Cardiac muscle cell (in vitro differentiated cells and primary cell): ENCODE results near the gene GRAMD1A. TPM values are rescaled to one million over a fixed set of nuclear protein-coding genes. Genes with fewer than 3 reads are reported as not detected.

Experiments
- DNase-seq, 2 donors: peaks; one replicate each; pipeline versions ENCODE4 v3.0.0 to v3.0.0-alpha.2; 2010 to 2017; ENCODE audit warnings: low read depth in 1 of 2, low spot score in 1 of 2
- H3K27ac ChIP-seq: fragments of 200-600 bp; sonication (generic); 2 replicates; pipeline ENCODE4 v1.5.1; 2016
- H3K27me3 ChIP-seq: fragments of 200-600 bp; sonication (generic); 2 replicates; pipeline ENCODE4 v1.6.0; 2016; ENCODE audit warnings: control low read depth
- H3K36me3 ChIP-seq: fragments of 200-600 bp; sonication (generic); 2 replicates; pipeline ENCODE4 v1.5.1; 2016; ENCODE audit warnings: control low read depth
- H3K4me1 ChIP-seq: fragments of 200-600 bp; sonication (generic); 2 replicates; pipeline ENCODE4 v1.8.1; 2017; ENCODE audit warnings: low read depth, mild to moderate bottlenecking, mixed run types
- H3K4me3 ChIP-seq: fragments of 200-600 bp; sonication (generic); 2 replicates; pipeline ENCODE4 v1.5.1; 2016; ENCODE audit warnings: mild to moderate bottlenecking
- H3K9me3 ChIP-seq: fragments of 200-600 bp; sonication (generic); 2 replicates; pipeline ENCODE4 v1.5.1; 2017; ENCODE audit warnings: low read depth, mild to moderate bottlenecking, control low read depth
- polyA plus RNA-seq: library from polyadenylated mRNA; unstranded; fragments of >200 nt; fragmentation: Nextera tagmentation; extraction: Ambion mirVana; gene quantifications from 2 replicates; pipeline ENCODE4 v1.2.1, GENCODE V29; 2016
- total RNA-seq: library from RNA; depleted of rRNA; stranded (reverse); fragments of >200 nt; gene quantifications from 2 replicates; pipeline ENCODE4 v1.2.3, GENCODE V29; 2016
- TF ChIP-seq, protein P1 (sequence below): IDR thresholded peaks from 2 replicates; pipeline ENCODE4 v1.5.1; 2012; ENCODE audit warnings: low read depth, mild to moderate bottlenecking, low read length

The GRAMD1A gene
- total and polyA plus RNA-seq, 2 experiments from 2014 or later = 84.6 to 113 TPM

DNA sequence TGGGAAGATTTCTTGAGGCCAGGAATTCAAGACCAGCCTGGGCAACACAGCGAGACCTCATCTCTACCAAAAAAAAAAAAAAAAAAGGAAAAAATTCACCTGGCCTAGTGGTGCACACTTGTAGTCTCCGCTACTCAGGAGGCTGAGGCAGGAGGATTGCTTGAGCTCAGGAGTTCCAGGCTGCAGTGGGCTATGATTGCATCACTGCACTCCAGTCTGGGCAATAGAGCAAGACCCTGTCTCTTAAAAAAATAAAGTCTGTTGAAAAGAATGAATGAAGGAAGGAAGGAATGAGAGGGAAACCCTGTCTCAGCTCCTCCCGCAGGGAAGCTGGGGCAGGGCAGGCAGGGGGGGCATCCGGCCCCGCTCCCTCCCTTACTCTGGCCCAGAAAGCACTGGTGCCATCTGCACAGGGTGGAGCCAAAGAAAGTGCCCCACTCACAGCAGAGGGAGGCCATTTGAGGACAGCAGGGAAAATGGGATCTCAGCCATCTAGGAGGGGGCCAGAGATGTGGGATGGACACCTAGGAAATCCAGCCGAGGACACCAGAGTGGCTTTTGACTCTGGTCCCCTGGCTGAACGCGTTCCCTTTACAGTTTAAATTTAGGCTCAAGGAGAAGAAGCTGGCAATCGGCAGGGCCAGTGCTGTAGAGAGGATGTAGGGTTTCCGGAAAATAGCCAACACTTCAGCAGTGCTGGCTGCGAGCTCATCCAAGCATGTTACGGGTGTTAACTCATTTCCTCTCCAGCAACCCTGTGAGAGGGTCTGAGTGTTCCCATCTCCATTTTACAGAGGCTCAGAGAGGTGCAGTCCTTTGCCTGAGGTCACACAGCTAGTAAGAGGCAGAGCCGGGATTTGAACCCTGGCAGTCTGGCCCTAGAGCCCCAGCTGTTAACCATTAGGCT lies 37.8 kb downstream of the GRAMD1A start:
- Histone ChIP-seq H3K36me3 (no peaks in the 10 kb centered on the region), H3K27me3 (no peaks in the 10 kb centered on the region), H3K9me3 (no peaks in the 10 kb centered on the region), H3K4me1 (peaks cover 20% of the 10 kb centered on the region), H3K27ac (no peak overlapping the region), H3K4me3 (no peak overlapping the region)
- TF ChIP-seq, protein P1, sequence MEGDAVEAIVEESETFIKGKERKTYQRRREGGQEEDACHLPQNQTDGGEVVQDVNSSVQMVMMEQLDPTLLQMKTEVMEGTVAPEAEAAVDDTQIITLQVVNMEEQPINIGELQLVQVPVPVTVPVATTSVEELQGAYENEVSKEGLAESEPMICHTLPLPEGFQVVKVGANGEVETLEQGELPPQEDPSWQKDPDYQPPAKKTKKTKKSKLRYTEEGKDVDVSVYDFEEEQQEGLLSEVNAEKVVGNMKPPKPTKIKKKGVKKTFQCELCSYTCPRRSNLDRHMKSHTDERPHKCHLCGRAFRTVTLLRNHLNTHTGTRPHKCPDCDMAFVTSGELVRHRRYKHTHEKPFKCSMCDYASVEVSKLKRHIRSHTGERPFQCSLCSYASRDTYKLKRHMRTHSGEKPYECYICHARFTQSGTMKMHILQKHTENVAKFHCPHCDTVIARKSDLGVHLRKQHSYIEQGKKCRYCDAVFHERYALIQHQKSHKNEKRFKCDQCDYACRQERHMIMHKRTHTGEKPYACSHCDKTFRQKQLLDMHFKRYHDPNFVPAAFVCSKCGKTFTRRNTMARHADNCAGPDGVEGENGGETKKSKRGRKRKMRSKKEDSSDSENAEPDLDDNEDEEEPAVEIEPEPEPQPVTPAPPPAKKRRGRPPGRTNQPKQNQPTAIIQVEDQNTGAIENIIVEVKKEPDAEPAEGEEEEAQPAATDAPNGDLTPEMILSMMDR = no peak
- peak in 1 of 2 donors; percentile 67 for DNase-seq

DNA sequence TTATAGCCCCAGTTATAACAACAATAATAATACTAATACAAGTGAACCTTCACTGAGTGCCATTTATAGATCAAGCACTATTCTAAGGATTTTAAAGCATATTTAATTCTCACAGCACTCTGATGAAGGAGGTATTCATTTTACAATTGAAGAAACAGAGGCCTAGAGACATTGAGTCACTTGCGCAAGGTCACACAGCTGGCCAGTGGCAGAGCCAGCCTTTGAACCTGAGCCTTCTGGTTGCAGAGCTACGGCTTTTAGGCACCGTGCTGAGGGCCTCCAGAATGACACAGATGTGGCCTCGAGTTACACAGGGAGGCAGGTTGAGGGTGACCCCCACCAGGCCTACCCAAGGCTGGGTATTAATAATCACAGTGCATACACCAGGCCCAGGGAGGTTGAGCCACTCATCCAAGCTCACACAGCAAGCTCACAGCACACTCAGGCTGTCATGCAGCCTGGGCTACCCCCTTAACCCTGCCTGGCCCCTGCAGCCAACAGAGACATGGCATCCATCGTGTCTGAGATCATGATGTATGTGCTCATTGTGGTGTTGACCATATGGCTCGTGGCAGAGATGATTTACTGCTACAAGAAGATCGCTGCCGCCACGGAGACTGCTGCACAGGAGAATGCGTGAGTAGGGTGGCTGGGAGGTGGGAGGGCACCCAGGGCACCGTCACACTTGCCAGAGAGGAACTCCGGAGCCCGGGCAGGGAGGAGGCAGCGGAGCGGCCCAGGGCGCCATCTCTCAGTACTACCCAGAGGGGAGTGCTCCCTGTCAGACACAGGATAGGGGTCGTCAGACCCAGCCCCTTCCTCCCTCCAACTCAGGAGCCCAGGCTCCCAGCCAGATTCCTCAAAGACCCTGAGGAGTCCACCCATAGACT lies 38.7 kb downstream of the GRAMD1A start:
- no peaks in the 10 kb centered on the region for H3K27me3 ChIP-seq
- no peak overlapping the region for H3K4me3 ChIP-seq
- TF ChIP-seq, protein P1 = no peak
- H3K36me3 ChIP-seq = no peaks in the 10 kb centered on the region
- H3K4me1 ChIP-seq = peaks cover 20% of the 10 kb centered on the region
- no peak overlapping the region for H3K27ac ChIP-seq
- no peak for DNase-seq
- no peaks in the 10 kb centered on the region for H3K9me3 ChIP-seq

DNA sequence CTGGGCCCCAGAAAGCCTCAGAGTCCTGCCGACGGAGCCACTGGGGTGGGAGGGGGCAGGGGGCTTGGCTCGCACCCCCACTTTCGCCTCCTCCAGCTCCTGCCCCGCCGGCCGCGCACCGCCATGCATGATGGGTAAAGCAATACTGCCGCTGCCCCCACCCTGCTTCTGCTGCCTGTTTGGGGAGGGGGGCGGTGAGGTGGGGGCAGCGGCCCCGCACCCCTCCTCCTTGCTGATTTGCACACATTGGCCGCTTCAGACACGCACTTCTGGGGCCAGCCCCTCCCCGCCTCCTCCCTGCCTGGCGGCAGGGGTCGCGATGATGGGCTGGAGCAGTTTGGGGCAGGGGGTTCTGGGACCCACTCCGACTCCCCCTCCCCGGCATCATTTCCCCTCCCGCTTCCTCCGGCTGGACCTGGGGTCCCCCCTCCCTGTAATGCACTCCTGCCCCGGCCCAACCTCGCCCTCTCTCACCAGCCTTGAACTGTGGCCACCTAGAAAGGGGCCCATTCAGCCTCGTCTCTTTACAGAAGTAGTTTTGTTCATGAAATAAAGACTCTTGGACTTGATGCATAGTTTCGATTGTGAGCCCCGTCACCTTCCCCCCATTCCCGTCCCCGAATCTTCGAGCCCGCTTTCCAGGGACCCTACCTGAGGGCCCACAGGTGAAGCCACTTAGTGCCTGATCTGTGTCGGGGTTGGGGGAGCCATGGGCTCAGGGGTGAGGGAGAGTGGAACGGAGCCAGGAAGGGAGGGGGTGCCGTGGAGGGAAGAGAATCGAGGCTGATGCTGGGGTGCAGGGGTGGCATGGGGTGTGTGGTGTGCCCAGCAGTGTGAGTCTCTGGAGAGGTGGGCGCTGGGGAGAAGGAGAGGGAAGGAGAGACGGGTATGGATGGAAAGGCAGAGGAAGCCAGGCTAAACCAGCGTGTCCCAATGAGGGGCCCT lies 40.0 kb downstream of the GRAMD1A start:
- no peaks in the 10 kb centered on the region for H3K9me3 ChIP-seq
- no peaks in the 10 kb centered on the region for H3K36me3 ChIP-seq
- DNase-seq = no peak
- H3K4me3 ChIP-seq = no peak overlapping the region
- TF ChIP-seq, protein P1 = no peak
- peak overlapping the region; percentile 60 for H3K27ac ChIP-seq
- no peaks in the 10 kb centered on the region for H3K27me3 ChIP-seq
- peaks cover 20% of the 10 kb centered on the region for H3K4me1 ChIP-seq

DNA sequence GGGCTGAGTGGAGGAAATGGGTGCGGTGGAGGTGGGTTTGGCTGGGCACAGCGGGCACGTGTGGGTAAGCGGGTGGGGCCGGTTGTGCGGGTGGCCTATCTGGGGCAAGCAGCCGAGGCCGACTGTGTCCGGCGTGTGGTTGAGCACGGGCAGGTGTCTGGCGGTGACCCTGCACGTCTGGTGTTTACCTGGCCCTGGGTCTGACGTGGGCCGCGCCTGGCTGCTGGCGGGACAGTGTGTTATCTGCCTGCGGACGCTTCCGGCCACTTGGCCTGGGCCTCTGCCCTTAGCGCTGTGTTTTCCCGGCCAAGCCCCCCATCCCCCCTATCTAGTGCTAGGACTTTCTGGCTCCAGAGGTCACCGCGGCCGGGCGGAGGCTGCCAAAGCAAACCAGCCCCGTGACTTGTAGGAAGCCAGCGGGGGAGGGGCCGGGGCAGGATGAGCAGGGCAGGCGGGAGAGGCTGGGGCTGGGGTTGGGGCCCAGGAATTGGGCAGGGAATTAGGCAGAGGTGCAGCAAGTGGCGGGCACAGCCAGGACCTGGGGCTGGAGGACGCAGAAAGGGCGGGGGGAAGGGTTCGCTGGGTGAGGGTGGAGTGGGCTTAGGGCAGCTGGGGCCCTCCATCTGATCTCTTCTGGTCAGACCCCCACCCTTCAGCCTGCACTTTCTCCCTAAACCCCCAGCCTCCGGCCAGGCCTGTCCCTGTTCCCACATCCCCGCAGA lies 40.9 kb downstream of the GRAMD1A start:
- peak overlapping the region; percentile 0 for H3K4me3 ChIP-seq
- H3K36me3 ChIP-seq = no peaks in the 10 kb centered on the region
- H3K9me3 ChIP-seq = no peaks in the 10 kb centered on the region
- H3K27ac ChIP-seq = peak overlapping the region; percentile 60
- peak; percentile 78 to 86 for DNase-seq
- TF ChIP-seq, protein P1 = no peak
- no peaks in the 10 kb centered on the region for H3K27me3 ChIP-seq
- H3K4me1 ChIP-seq = peaks cover 20% of the 10 kb centered on the region
